ENCODE results near the gene ZDHHC14.

ZDHHC14 gene

DNA sequence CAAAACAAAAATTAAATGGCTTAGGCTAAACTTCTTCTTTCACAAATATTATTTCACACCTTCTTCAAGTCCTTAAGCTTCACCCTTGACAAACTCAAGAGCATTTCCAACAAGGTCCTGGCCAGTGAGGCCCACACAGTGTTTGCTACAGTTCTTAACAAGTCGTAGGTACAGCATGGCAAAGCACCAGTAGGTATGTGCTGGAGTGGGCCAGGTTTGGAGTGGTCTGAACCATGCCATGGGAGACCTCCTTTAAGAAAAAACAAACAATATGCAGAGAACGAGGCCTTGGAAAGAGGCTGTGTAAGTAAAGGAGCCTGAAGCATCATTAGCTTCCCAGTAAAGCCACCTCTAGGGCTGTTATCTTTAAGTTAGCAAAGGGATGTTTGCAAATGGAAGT, 287.7 kb downstream of the ZDHHC14 start:
- DNase-seq (ENCODE audit: low read depth) = no peak

DNA sequence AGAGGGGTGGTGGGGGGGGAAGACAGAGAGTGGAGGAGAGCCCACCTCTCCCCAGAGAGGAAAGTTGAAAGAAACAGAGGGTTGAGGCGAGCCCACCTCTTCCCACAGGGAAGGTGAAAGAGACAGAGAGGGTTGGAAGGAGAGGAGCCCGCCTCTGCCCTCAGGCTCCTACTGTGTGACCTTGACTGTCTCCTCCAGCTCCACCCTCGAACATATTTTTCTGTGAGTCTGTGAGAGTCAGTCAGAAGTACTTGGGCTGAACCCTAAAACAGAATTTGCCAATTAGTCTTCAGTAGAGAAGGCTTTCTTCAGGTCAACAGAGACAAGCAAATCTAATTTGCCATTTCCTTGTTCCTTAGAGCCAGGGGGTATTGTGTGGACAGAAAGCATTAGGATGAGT, 288.3 kb downstream of the ZDHHC14 start:
- no peak for DNase-seq (ENCODE audit: low read depth)

DNA sequence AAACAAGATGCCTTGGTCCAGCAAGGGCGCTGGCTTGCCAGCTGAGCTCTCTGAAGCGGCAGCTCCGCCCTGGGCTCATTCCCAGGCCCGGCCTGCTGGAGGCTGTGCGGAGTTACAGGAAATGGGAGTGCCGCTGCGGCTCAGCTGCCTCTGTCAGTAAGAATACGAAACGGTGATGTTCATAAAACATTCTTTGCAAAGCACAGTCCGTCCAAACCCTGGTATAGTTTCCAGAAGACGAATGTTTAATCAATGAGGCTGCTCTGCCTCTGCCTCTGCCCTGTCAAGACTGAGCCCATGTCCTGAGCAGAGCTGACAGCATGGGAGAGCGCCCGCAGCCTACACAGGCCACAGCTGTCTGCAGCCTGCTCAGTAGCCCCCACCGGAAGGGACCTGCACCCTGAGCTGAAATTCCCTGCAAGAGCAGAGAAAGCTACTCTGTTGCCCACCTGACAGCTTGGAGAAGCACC, 288.8 kb downstream of the ZDHHC14 start:
- DNase-seq (ENCODE audit: low read depth) = no peak

DNA sequence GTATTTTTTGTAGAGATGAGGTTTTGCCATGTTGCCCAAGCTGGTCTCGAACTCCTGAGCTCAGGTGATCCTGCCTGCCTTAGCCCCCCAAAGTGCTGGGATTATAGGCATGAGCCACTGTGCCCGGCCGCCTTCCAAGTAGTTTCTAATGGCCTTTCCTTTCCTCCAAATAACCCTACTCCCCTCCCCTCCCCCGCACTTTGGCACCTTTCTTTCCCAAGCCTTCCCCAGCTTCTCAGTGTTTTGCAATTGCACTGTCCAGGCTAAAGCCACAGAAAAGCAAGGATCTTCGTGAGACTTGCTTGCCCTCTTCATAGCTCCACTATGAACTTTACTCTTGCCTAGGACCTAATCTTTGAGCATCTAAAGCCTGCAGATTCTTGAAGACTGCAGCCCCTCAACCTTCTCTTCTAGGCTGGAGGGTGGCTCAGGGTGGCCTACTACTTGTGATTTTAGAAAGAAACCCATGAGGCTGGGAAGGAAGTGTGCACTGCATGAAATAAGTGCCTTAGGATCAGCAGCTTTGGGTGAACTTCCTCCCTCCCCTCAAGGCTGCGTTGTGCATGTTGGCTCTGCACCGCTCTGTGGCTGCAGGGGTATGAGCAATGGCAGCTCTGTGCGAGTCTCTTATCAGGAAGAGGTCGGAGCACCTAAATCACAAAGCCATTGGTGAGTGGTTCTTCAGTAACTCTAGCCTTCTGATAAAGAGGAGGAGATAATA, 289.6 kb downstream of the ZDHHC14 start:
- DNase-seq (ENCODE audit: low read depth) = no peak

DNA sequence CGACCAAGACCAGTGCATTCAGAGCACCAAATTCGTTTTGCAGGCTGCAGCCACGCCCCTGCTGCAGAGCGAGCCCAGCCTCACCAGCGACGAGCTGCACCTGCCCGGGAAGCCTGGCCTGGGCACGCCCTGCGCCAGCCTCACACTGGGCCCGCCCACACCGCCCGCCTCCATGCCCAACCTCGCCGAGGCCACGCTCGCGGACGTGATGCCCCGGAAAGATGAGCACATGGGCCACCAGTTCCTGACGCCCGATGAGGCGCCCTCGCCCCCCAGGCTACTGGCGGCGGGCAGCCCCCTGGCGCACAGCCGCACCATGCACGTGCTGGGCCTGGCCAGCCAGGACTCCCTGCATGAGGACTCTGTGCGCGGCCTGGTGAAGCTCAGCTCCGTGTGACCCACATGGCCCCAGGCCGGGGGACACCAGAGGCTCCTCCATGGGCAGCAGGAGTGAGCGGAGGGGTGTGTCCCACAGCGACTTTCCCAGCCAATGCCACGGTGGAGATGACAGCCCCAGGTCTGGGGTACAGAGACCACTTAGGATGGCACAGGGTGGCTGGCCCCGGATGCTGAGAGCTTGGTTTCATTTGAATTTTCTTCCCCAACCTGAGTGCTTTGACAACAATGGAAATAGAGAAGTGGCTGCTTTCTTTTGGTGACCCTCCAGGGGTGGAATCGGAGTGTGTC, 291.9 kb downstream of the ZDHHC14 start:
- DNase-seq (ENCODE audit: low read depth) = no peak

DNA sequence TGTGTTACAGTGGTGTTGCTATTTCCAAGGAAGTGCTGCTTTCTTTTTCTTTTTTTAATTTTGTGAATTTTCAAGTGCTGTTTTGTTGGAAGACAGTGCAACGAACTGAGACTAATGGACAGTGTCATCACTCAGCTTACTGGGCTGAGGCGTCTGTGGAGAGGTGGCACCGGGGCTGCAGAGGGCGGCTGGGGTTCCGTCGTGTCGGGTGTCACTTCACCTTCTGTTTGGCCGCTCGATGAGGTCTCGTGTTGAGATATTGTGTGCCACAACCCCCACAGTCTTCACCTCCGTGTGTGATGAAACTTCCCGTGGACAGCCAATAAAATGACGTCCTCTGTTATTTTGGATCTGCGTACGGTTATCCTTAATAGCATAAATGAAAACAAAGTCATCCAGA, 292.6 kb downstream of the ZDHHC14 start:
- no peak for DNase-seq (ENCODE audit: low read depth)

DNA sequence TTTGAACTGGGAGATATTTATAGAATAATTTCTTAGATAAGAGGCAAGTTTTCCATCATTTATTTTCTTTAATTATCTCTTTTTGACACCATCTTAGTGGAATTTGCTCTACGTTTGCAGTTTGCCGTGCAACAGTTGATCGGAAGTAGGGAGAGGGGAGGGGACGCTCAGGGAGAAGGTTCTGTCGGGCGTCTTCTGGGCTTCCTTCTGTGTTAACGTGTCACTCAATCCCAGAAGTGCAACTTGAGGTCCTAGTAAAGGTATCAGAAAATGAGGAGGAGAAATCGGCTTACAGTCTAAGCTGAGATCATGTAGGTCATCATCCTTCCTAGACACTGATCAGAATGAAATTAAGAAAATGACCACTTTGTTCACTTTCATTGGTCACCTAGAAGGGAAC, 293.1 kb downstream of the ZDHHC14 start:
- no peak for DNase-seq (ENCODE audit: low read depth)

DNA sequence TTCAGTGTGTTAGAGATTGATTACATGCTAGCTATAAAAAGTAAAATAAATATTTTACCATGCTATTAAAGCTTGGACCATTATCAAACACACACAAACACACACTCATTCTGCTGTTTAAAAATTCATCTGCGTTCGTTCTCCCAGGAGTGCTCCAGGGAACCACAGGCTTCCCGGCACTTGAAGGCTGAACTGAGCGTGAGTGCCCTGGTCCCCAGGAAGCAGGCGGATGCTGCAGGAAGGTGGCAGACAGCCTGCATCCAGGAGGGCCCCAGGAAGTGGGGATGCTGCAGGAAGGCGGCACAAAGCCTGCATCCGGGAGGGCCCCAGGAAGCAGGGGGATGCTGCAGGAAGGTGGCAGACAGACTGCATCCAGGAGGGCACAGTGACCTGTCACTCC, 294.8 kb downstream of the ZDHHC14 start:
- DNase-seq (ENCODE audit: low read depth) = no peak

DNA sequence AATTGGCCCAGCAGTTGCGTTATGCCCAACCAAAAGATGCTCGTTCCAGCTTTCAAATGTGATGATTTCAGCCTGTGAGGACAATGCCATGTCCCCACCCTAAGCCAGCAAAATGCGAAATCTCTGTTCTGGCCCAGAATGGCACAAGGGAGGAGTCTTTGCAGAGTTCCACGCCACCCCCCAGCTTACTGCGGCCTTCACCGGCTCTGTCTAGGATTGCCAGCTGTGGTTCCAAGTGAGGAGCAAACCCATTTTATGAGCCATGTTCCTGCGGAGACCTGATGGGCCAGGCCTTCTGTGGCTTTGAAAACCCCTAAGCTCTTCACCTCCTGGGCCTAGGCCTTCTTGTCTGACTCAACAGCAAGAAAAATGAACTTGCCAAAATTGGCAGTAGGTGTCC, 295.3 kb downstream of the ZDHHC14 start:
- DNase-seq (ENCODE audit: low read depth) = no peak

DNA sequence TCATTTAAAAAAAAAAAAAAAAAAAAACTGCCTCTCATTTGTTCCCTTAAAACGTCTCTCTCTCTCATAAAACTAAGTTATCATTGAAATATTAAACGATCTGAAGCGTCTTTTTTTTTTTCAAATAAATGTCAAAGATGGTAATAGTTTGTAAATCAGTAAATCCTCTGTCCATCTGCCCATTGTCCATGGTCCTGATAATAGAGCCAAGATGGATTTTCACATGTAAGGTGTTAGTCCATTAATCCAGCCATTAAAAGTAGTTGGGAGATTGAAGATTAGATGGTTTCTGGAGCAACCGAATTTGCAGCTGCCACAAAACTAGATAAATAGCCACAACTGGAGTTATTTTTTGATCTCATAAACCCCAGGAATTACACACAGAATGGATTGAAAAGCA, 296.2 kb downstream of the ZDHHC14 start:
- no peak for DNase-seq (ENCODE audit: low read depth)

DNA sequence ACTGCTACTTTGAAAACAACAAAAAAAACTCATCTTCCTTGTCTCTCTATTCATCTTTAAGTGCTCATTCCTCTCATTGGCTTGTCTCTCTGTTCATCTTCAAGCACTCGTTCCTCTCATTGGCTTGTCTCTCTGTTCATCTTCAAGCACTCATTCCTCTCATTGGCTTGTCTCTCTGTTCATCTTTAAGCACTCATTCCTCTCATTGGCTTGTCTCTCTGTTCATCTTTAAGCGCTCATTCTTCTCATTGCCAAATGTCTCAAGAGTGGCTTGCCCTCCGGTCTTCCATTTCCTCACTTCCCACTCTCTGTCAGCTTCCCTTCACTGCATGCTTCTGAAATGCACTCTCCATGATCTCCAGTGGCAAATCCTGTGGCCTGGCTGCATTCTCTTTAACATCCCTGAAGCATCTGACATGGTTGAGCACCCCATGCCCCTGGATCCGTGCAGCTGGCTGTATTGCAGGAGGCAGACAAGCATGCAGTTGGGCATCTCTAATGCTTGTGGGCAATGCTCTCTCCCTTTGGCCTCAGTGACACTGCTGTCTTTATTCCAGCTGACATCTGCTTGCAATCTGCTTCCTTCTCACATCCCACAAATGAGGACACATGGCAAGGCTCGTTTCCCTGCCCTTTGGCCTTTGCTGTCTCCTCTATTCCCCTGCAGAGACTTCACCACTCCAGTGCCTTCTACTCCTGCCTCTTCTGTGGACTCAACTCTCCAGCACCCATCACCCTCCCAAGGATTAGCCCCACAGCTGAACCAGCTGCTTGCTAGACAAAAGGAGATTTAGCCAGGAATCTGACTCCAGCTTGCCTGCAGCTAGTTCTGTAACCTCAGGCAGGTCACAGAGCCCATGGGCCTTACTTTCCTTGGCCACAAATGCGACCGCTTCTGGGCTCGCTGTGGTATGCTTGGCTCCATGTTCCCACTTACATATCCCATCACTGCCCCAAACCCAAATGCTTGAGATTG, 298.9 kb downstream of the ZDHHC14 start:
- DNase-seq (ENCODE audit: low read depth) = no peak

DNA sequence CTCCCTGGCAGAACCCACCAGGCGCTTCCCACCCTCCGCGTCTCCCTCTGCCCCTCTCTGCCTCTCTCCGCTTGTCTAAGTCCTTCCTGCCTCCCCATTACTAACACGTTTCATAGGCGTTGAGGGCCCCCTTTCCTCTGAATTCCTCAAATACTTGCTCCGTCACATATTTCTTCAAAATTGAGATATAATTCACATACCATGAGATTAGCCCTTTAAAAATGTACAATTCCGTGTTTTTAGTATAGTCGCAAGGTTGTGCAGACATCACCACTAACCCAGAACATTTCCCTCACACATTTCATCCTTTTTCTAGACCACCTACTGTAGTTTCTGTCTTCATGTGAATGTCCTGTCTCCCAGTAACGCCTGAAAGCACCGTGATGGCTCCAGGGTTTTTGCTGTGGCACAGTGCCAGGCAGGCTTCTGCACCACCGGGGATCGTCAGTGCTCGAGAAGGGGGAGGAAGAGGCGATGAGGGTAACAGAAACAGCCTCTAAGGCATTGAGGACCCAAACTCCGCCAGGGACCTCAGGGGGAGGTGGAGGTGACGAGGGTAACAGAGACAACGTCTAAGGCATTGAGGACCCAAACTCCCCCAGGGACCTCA, 300.2 kb downstream of the ZDHHC14 start:
- no peak for DNase-seq (ENCODE audit: low read depth)

DNA sequence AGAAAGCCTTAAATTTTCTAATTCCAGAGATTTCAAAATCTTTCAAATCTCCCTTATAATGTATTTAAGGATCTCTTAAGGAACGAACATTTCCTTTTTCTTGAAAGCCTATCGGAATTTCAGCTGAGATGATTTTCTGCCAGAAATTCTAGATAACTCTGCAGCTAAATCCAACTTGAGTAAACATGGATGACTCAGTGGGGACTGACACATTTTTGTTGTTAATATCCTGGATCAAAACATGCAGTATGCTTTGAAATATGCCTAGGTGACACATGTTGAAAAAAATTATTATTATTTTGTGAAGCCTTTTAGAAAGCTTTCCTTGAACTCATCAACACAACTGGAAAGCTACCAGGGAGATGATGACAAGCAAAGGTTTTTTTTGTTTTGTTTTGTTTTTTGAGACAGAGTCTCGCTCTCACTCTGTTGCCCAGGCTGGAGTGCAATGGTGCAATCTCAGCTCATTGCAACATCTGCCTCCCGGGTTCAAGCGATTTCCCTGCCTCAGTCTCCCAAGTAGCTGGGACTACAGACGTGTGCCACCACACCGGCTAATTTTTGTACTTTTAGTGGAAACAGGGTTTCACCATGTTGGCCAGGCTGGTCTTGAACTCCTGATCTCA, 302.0 kb downstream of the ZDHHC14 start:
- no peak for DNase-seq (ENCODE audit: low read depth)

DNA sequence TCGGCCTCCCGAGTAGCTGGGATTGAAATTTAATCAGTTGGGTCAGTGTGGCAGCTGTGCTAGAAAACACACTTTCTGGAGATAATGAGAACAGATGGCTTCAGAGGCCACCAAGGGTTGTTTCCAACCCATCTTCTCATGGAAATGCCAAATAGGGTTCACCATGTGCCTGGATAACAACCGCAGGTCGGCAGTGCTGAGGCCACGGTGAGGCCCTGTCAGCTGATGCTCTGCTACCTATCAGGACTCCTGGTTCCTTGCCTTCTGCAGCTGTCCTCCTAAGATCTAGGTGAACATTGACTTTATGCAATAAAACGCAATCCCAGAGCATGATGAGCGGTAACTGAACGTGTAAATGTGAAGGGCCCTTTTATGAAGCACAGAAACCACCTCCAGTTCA, 302.7 kb downstream of the ZDHHC14 start:
- no peak for DNase-seq (ENCODE audit: low read depth)

DNA sequence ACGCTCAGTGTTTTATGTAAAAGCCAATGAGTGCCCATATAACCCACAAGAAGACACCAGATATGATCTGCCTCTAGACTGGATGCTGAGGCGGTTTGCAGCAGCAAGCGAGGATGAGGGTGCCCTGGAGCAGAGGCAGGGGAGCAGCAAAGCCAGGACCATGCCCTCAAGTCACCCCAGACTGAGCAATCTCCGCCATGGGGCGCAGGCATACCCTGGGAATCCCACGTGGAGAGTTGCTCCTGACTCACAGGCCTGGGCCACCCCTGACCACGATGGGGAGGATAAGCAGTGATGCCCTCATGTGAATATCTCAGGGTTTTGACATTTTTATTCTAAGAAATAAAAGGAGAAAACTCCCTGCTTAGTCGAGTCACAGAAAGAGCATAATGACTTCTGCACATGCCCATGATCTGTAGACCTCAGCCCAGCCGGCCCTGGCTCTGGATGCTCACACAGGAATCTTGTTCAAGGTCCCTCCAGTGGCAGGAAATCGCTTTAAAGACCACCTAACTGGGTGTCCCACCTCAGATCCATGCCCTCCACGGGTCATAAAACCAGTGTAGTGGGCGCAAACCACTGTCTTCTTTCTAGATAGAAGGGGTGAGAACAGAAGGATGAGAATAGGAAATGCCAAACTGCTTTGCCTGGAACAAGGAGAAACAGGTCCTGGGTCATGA, 303.8 kb downstream of the ZDHHC14 start:
- no peak for DNase-seq (ENCODE audit: low read depth)

DNA sequence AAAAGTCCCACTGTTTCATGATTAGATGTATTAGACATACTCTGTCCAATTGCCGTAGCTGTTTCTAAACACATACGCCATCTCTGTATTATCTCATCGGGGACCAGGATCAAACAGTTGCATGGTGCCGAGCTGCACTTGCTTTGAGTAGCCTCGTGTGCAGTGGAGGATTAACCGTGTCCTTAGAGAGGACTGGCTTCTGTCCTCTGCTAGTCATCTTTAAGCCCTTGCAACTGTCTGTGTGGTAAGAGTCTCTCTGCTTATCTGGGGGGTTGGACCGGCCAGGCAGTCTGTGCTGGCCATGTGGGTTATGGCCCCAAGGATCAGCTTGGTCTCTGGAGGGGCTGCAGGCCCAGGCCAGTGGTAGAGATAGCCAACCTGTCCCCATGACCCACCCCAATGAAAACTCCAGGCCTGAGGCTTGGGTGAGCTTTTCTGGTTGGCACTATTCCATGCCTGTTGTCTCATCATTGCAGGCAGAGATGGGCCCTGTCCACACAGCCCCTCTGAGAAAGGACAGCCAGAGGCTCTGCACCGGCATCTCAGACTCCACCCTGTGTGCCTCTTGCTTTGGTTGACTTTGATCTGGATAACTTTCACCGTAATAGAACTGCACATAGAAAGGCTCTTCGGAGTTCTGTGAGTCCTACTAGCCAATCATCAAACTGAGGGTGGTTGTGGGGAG, 304.7 kb downstream of the ZDHHC14 start:
- DNase-seq (ENCODE audit: low read depth) = no peak

DNA sequence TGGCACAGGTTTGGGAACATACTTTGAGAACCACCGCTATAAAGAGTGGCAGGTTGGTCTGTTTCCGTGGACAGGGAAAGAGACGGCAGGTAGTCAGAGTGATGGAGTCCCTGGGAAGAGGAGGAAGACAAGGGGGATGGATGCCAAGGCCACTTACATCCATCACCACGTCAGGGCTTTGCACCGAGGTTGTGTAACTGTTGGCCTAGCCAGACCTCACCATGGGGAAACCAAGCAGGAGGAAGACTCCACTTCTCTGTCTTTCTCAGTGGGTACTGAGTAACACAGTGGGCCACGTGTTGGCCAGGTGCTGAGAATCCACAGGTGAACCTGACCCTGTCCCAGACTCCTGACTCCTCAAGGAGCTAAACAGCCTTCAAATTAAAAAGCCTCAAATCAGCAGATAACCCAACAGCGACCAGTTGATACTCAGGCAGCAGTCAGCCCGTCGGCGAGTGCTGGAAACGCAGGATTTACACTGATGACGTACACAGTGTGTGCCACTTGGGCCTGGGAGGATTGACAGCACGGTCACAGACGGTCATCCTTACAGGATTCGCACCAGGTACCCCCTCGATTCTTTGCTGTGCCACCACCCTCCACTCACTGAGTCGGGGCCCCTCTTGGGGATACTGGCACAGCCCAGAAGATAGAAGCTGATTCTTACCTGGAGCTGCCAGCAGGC, 307.4 kb downstream of the ZDHHC14 start:
- no peak for DNase-seq (ENCODE audit: low read depth)

DNA sequence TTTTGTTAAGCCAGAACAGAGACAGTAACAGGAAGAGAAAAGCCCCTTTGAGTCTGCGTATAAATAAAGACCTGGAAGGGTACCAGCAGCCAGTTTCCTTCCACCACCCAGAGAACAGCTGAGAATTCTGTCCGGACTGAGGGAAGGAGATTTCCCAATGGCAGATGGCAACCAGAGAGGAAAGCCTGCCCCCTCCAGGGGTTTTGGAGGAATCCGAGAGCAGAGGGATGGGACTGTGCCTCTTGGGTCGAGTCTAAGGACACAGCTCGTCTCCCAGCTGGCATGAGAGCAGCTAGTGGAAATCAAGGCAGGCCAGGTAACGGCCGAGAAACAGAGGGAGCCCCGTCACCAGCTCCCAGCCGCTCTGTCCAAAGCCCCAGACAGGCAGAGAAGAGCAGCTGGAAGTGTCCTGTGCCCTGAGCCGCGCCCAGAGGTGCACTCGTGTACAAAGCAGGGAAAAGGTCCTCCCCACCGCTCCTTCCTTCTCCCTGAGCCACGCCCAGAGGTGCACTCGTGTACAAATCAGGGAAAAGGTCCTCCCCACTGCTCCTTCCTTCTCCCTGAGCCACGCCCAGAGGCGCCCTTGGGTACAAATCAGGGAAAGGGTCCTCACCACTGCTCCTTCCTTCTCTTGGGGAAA, 308.1 kb downstream of the ZDHHC14 start:
- no peak for DNase-seq (ENCODE audit: low read depth)

DNA sequence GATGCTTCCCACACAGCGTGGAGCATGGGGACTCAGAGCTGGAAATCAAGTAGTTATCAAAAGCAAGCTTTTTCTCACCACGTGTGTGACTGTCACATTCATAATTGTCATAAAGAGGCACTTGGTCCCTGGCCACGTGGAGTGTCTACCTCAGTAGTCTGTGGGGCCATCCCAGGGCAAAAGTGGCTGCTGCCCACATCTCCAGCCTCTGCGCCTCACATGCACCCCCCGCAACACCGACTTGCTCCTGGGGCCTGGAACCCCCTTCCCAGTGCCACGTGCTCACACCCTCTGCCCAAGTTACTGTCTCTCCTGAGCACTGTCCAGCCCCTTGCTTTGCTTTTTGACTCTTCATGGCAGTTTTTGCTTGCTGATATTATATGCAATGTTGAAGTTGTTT, 308.9 kb downstream of the ZDHHC14 start:
- no peak for DNase-seq (ENCODE audit: low read depth)

All from stimulated activated CD8-positive, alpha-beta memory T cell treated with anti-CD3 and anti-CD28 coated beads, Interleukin-15, amount 100 ng/mL, for 24 hours (primary cell).